ENCODE results near the gene NIM1K. TPM values are rescaled to one million over a fixed set of nuclear protein-coding genes. Genes with fewer than 3 reads are reported as not detected.
"Not testable (repeated sequence)": the region's sequence is repeated elsewhere in the genome, so short reads cannot be mapped to it uniquely, and the experiment has no call there.

NIM1K gene
- total RNA-seq, 1 donor from 2014 or later, result 0.50 TPM

GRCh38 chr5:43183101-43183500 is 8.9 kb upstream of the NIM1K start:
- not testable (repeated sequence) for ATAC-seq; DNase-seq (ENCODE audit: low spot score)

GRCh38 chr5:43190755-43191603 is 1.0 kb upstream of the NIM1K start:
- DNase-seq (ENCODE audit: low spot score), result no peak
- no peak for ATAC-seq

GRCh38 chr5:43192558-43193180 is 644 bp downstream of the NIM1K start:
- peak; percentile 62 for ATAC-seq
- no peak for DNase-seq (ENCODE audit: low spot score)

GRCh38 chr5:43193181-43193893 is 1.3 kb downstream of the NIM1K start:
- DNase-seq (ENCODE audit: low spot score), result no peak

GRCh38 chr5:43193894-43194265 is 1.9 kb downstream of the NIM1K start:
- DNase-seq (ENCODE audit: low spot score) (no peak), ATAC-seq (no peak)

More at GRCh38 chr5:43193181-43193893, 1.3 kb downstream of the NIM1K start:
- no peak for ATAC-seq

GRCh38 chr5:43195670-43196265 is 3.7 kb downstream of the NIM1K start:
- no peak for DNase-seq (ENCODE audit: low spot score)
- ATAC-seq, result no peak

- ATAC-seq (no peak), DNase-seq (ENCODE audit: low spot score) (no peak)
Observed at GRCh38 chr5:43197535-43197934, 5.5 kb downstream of the NIM1K start.

GRCh38 chr5:43201442-43201841 is 9.4 kb downstream of the NIM1K start:
- ATAC-seq; DNase-seq (ENCODE audit: low spot score): not testable (repeated sequence)

- DNase-seq (ENCODE audit: low spot score), result no peak
Observed at GRCh38 chr5:43202380-43202779, 10.4 kb downstream of the NIM1K start.

GRCh38 chr5:43203373-43203772 is 11.3 kb downstream of the NIM1K start:
- ATAC-seq, result no peak
- DNase-seq (ENCODE audit: low spot score), result no peak

More at GRCh38 chr5:43202380-43202779, 10.4 kb downstream of the NIM1K start:
- ATAC-seq, result no peak

- DNase-seq (ENCODE audit: low spot score) (no peak), ATAC-seq (no peak)
Observed at GRCh38 chr5:43204958-43205357, 12.9 kb downstream of the NIM1K start.

- ATAC-seq, result no peak
Observed at GRCh38 chr5:43207601-43208000, 15.6 kb downstream of the NIM1K start.

GRCh38 chr5:43208658-43209057 is 16.6 kb downstream of the NIM1K start:
- DNase-seq (ENCODE audit: low spot score) (no peak), ATAC-seq (no peak)

More at GRCh38 chr5:43207601-43208000, 15.6 kb downstream of the NIM1K start:
- DNase-seq (ENCODE audit: low spot score), result no peak

GRCh38 chr5:43209060-43209459 is 17.0 kb downstream of the NIM1K start:
- ATAC-seq, result no peak
- DNase-seq (ENCODE audit: low spot score), result no peak

GRCh38 chr5:43209833-43210232 is 17.8 kb downstream of the NIM1K start:
- no peak for ATAC-seq
- DNase-seq (ENCODE audit: low spot score), result no peak

- no peak for DNase-seq (ENCODE audit: low spot score)
- ATAC-seq, result no peak
Observed at GRCh38 chr5:43210570-43210969, 18.5 kb downstream of the NIM1K start.

- DNase-seq (ENCODE audit: low spot score) (no peak), ATAC-seq (no peak)
Observed at GRCh38 chr5:43213951-43214350, 21.9 kb downstream of the NIM1K start.

GRCh38 chr5:43215073-43215631 is 23.1 kb downstream of the NIM1K start:
- no peak for DNase-seq (ENCODE audit: low spot score)
- no peak for ATAC-seq

GRCh38 chr5:43216941-43217340 is 24.9 kb downstream of the NIM1K start:
- no peak for ATAC-seq
- DNase-seq (ENCODE audit: low spot score), result no peak

GRCh38 chr5:43219120-43219519 is 27.1 kb downstream of the NIM1K start:
- DNase-seq (ENCODE audit: low spot score), result no peak
- ATAC-seq, result no peak

GRCh38 chr5:43221502-43221901 is 29.5 kb downstream of the NIM1K start:
- DNase-seq (ENCODE audit: low spot score), result no peak
- ATAC-seq, result no peak
